Measurements from ENCODE around the gene ZNF765. TPM values are rescaled to one million over a fixed set of nuclear protein-coding genes. Genes with fewer than 3 reads are reported as not detected.
"Not testable (repeated sequence)": the region's sequence is repeated elsewhere in the genome, so short reads cannot be mapped to it uniquely, and the experiment has no call there.

Gene ZNF765
- total and polyA plus RNA-seq, 12 donors = 2.4 to 5.4 (median 3.7) TPM

- peaks cover 0 to 8% (median 0%) of the 10 kb centered on the region in 7 donors for H3K27me3 ChIP-seq
- H3K4me1 ChIP-seq = peaks cover 0 to 10% (median 7%) of the 10 kb centered on the region in 9 donors
- no peak overlapping the region for H3K27ac ChIP-seq
- H3K4me3 ChIP-seq = no peak overlapping the region
- intact Hi-C loops (cut with DNase I) = no loop called here
- no peak for TF ChIP-seq CTCF (IDR thresholded peaks at IDR 0.05)
- 80 to 83% methylated on average over 8 of the region's 8 CpGs for WGBS, 2 donors
- H3K9me3 ChIP-seq = peaks cover 0 to 60% (median 0%) of the 10 kb centered on the region in 11 donors
- DNase-seq = no peak
- no peak for ATAC-seq
- H3K36me3 ChIP-seq = peaks cover 0 to 18% (median 0%) of the 10 kb centered on the region in 9 donors
Observed at GRCh38 chr19:53389571-53389970, 5.4 kb upstream of the ZNF765 start.

GRCh38 chr19:53389978-53390377, 5.0 kb upstream of the ZNF765 start:
- H3K4me1 ChIP-seq = peaks cover 0 to 10% (median 8%) of the 10 kb centered on the region in 9 donors
- DNase-seq (no peak), ATAC-seq (no peak)
- H3K27ac ChIP-seq = no peak overlapping the region
- H3K9me3 ChIP-seq = peaks cover 0 to 56% (median 0%) of the 10 kb centered on the region in 11 donors
- intact Hi-C loops (cut with DNase I) = loop anchor here in 3 of 10 donors (10.0 kb wide), 1 partner anchor 195 kb away; the partner anchor contains the start of gene ZNF665 (in 3 of the 3)
- H3K4me3 ChIP-seq = no peak overlapping the region
- no peak for TF ChIP-seq CTCF (IDR thresholded peaks at IDR 0.05)
- 29% methylated on average over 22 of the region's 22 CpGs for WGBS, 2 donors
- peaks cover 0 to 8% (median 0%) of the 10 kb centered on the region in 7 donors for H3K27me3 ChIP-seq
- H3K36me3 ChIP-seq = peaks cover 0 to 13% (median 0%) of the 10 kb centered on the region in 9 donors

- intact Hi-C loops (cut with DNase I) = loop anchor here in 4 of 10 donors (2.0 to 10.0 kb wide), 2 partner anchors 62 to 200 kb away; partner anchors contain the start of genes ZNF665 (in 3 of the 4) and ZNF845 (in 1 of the 4)
- peak; percentile 49 to 61 for DNase-seq
- Histone ChIP-seq H3K4me3 (peak overlapping the region; percentile 65 to 94 (median 79)), H3K4me1 (peaks cover 0 to 25% (median 22%) of the 10 kb centered on the region in 9 donors), H3K36me3 (peaks cover 0 to 18% (median 0%) of the 10 kb centered on the region in 9 donors), H3K27me3 (peaks cover 0 to 7% (median 0%) of the 10 kb centered on the region in 7 donors), H3K9me3 (peaks cover 0 to 12% (median 0%) of the 10 kb centered on the region in 11 donors), H3K27ac (peak overlapping the region; percentile 11 to 88 (median 76))
- no peak for TF ChIP-seq CTCF (IDR thresholded peaks at IDR 0.05)
- ATAC-seq = peak; percentile 56 to 85 (median 76)
- WGBS, 2 donors = 0 to 2% methylated on average over 18 of the region's 18 CpGs
Observed at GRCh38 chr19:53394522-53394973, 401 bp upstream of the ZNF765 start.

- H3K4me3 ChIP-seq = peak overlapping the region; percentile 65 to 94 (median 79)
- intact Hi-C loops (cut with DNase I) = loop anchor here in 4 of 10 donors (2.0 to 10.0 kb wide), 2 partner anchors 63 to 201 kb away; partner anchors contain the start of genes ZNF665 (in 3 of the 4) and ZNF845 (in 1 of the 4)
- DNase-seq, ATAC-seq, H3K27me3 ChIP-seq, H3K9me3 ChIP-seq: not testable (repeated sequence)
- H3K36me3 ChIP-seq = peaks cover 0 to 32% (median 12%) of the 10 kb centered on the region in 9 donors
- H3K4me1 ChIP-seq = peaks cover 0 to 25% (median 22%) of the 10 kb centered on the region in 9 donors
- WGBS, 2 donors = 10 to 14% methylated on average over 9 of the region's 9 CpGs
- H3K27ac ChIP-seq = peak overlapping the region in 8 of 10 donors; percentile 72 to 88 (median 79)
Observed at GRCh38 chr19:53395840-53396524, 1.0 kb downstream of the ZNF765 start.
